CD8-positive, alpha-beta memory T cell (primary cell): ENCODE measurements around the gene TBC1D8. TPM values are rescaled to one million over a fixed set of nuclear protein-coding genes. Genes with fewer than 3 reads are reported as not detected.

Source experiments
- CTCF ChIA-PET: fragments of 350-600 bp; sonication (Branson Sonifier 250); formaldehyde crosslinking; loops from one replicate; lab custom pipeline; 2021; ENCODE audit warnings: antibody characterized with exemption; lab: Charles Lee
- POLR2A ChIA-PET: fragments of 350-600 bp; sonication (Branson Sonifier 250); formaldehyde crosslinking; loops from one replicate; lab custom pipeline; 2021; ENCODE audit warnings: antibody characterized with exemption; lab: Charles Lee
- DNase-seq, 5 donors: peaks; one replicate each; pipeline versions ENCODE4 v3.0.0 to v3.0.0-alpha.2; 2020 to 2022; ENCODE audit warnings: mixed read lengths in 1 of 5
- H3K27ac ChIP-seq: one replicate; pipeline ENCODE4 v1.7.0; 2013; ENCODE audit warnings: low read depth, mild to moderate bottlenecking, low read length, moderate library complexity
- H3K27me3 ChIP-seq: 2 replicates; pipeline ENCODE4 v1.7.0; 2013; ENCODE audit warnings: low read length, mild to moderate bottlenecking; ENCODE audit not compliant: insufficient read depth, poor library complexity, severe bottlenecking
- H3K36me3 ChIP-seq: 2 replicates; pipeline ENCODE4 v1.7.0; 2013; ENCODE audit warnings: mild to moderate bottlenecking, low read length, moderate library complexity; ENCODE audit not compliant: insufficient read depth
- H3K4me1 ChIP-seq: 2 replicates; pipeline ENCODE4 v1.7.0; 2013; ENCODE audit warnings: mild to moderate bottlenecking, low read length, moderate library complexity; ENCODE audit not compliant: insufficient read depth
- H3K4me3 ChIP-seq: 2 replicates; pipeline ENCODE4 v1.7.0; 2013; ENCODE audit warnings: mild to moderate bottlenecking, low read length
- H3K9me3 ChIP-seq: 2 replicates; pipeline ENCODE4 v1.7.0; 2013; ENCODE audit warnings: mild to moderate bottlenecking, low read length
- H3K27ac Mint-ChIP-seq, 8 donors: one replicate each; pipeline ENCODE4 v1.8.0; 2020 to 2021; ENCODE audit warnings: mixed read lengths in 8 of 8, mild to moderate bottlenecking in 6 of 8, inconsistent platforms in 3 of 8, moderate library complexity in 3 of 8
- H3K27me3 Mint-ChIP-seq, 2 donors: one replicate each; pipeline ENCODE4 v1.8.0; 2020 to 2021; ENCODE audit warnings: mixed read lengths in 2 of 2, mild to moderate bottlenecking in 1 of 2, moderate library complexity in 1 of 2
- H3K36me3 Mint-ChIP-seq, 3 donors: one replicate each; pipeline ENCODE4 v1.8.0; 2020 to 2021; ENCODE audit warnings: mixed read lengths in 3 of 3, inconsistent platforms in 1 of 3, mild to moderate bottlenecking in 1 of 3
- H3K4me1 Mint-ChIP-seq, 3 donors: one replicate each; pipeline ENCODE4 v1.8.0; 2020 to 2021; ENCODE audit warnings: mixed read lengths in 3 of 3, inconsistent platforms in 1 of 3, mild to moderate bottlenecking in 1 of 3
- H3K4me3 Mint-ChIP-seq, 7 donors: one replicate each; pipeline ENCODE4 v1.8.0; 2020 to 2021; ENCODE audit warnings: mixed read lengths in 7 of 7, mild to moderate bottlenecking in 6 of 7, moderate library complexity in 4 of 7, inconsistent platforms in 2 of 7
- H3K9me3 Mint-ChIP-seq, 5 donors: one replicate each; pipeline ENCODE4 v1.8.0; 2020 to 2022; ENCODE audit warnings: mixed read lengths in 5 of 5, mild to moderate bottlenecking in 3 of 5, moderate library complexity in 2 of 5, inconsistent platforms in 1 of 5
- polyA plus RNA-seq: library from polyadenylated mRNA; unstranded; fragments of 300-500 nt; fragmentation: Illumina TruSeq; gene quantifications from one replicate; pipeline ENCODE4 v1.2.3, GENCODE V29; 2021
- total RNA-seq, 2 experiments: library from RNA; stranded (reverse); gene quantifications; one replicate each; pipeline ENCODE4 v1.2.3, GENCODE V29; 2021

TBC1D8 gene
- total and polyA plus RNA-seq, 3 experiments from 2014 or later: 0.55 to 0.89 (median 0.69) TPM

- peak overlapping the region; percentile 30 for H3K4me3 ChIP-seq
- POLR2A ChIA-PET: interaction anchor here (0.6 to 1.1 kb wide), 3 partner anchors 80 to 678 kb away, joined by 3 to 4 read pairs (median 3); partner anchors contain the start of gene RPL31
- peaks cover 0 to 1% (median 0%) of the 10 kb centered on the region in 3 donors for H3K36me3 Mint-ChIP-seq
- peak in 1 of 5 donors; percentile 15 for DNase-seq
- H3K4me1 Mint-ChIP-seq: peaks cover 22 to 31% (median 23%) of the 10 kb centered on the region in 3 donors
- peaks cover 26% of the 10 kb centered on the region for H3K4me1 ChIP-seq
- peaks cover 4 to 33% of the 10 kb centered on the region in 2 donors for H3K27me3 Mint-ChIP-seq
- CTCF ChIA-PET: interaction anchor here (1.0 to 1.4 kb wide), 3 partner anchors 38 to 149 kb away, joined by 3 read pairs; no protein-coding TSS in a partner anchor
- H3K4me3 Mint-ChIP-seq: peak overlapping the region; percentile 63 to 85 (median 71)
- H3K36me3 ChIP-seq: no peaks in the 10 kb centered on the region
- H3K27ac ChIP-seq: no peak overlapping the region
- peak overlapping the region in 1 of 8 donors; percentile 56 for H3K27ac Mint-ChIP-seq
- H3K9me3 Mint-ChIP-seq: no peaks in the 10 kb centered on the region
- no peaks in the 10 kb centered on the region for H3K9me3 ChIP-seq
- H3K27me3 ChIP-seq: peaks cover 7% of the 10 kb centered on the region
Observed at GRCh38 chr2:101150306-101151145, 656 bp downstream of the TBC1D8 start.

GRCh38 chr2:101149241-101150192 is 1.7 kb downstream of the TBC1D8 start:
- ChIA-PET CTCF (interaction anchor here (1.2 to 1.4 kb wide), 2 partner anchors 137 to 150 kb away, joined by 3 read pairs; no protein-coding TSS in a partner anchor), POLR2A (interaction anchor here (1.0 kb wide), 1 partner anchor 679 kb away, joined by 3 read pairs; no protein-coding TSS in a partner anchor)
- H3K9me3 Mint-ChIP-seq: no peaks in the 10 kb centered on the region
- peaks cover 7% of the 10 kb centered on the region for H3K27me3 ChIP-seq
- H3K27ac Mint-ChIP-seq: peak overlapping the region in 2 of 8 donors; percentile 16 to 20
- no peaks in the 10 kb centered on the region for H3K36me3 ChIP-seq
- no peak overlapping the region for H3K4me3 ChIP-seq
- H3K4me1 ChIP-seq: peaks cover 26% of the 10 kb centered on the region
- H3K27ac ChIP-seq: no peak overlapping the region
- H3K27me3 Mint-ChIP-seq: peaks cover 4 to 42% of the 10 kb centered on the region in 2 donors
- H3K4me3 Mint-ChIP-seq: peak overlapping the region; percentile 63 to 85 (median 71)
- no peaks in the 10 kb centered on the region for H3K9me3 ChIP-seq
- no peak for DNase-seq
- peaks cover 0 to 3% (median 1%) of the 10 kb centered on the region in 3 donors for H3K36me3 Mint-ChIP-seq
- peaks cover 22 to 31% (median 23%) of the 10 kb centered on the region in 3 donors for H3K4me1 Mint-ChIP-seq

DNA sequence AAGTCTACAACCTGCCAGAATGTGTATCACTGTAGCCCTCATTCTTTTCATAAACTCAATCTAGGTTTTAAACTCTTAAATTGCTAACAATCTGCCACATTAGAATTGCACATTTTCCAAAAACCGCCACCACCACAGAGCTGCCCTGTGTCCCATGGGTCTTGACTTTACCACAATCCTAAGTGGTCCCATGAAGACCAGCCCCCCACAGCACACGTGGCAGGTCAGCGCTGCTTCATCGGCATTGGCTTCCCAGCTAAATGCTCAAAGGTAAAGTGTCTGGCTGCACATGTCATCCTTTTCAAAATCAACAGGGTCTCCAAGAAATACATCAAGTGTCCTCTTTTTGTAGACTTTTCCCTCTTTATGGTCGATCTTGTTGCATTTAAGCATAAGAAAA is 2.4 kb downstream of the TBC1D8 start:
- Mint-ChIP-seq H3K4me3 (peak overlapping the region in 5 of 7 donors; percentile 12 to 69 (median 17)), H3K4me1 (peaks cover 22 to 31% (median 23%) of the 10 kb centered on the region in 3 donors), H3K27me3 (peaks cover 8 to 49% of the 10 kb centered on the region in 2 donors), H3K36me3 (peaks cover 0 to 3% (median 1%) of the 10 kb centered on the region in 3 donors), H3K9me3 (no peaks in the 10 kb centered on the region), H3K27ac (no peak overlapping the region)
- peaks cover 7% of the 10 kb centered on the region for H3K27me3 ChIP-seq
- peaks cover 26% of the 10 kb centered on the region for H3K4me1 ChIP-seq
- no peak overlapping the region for H3K4me3 ChIP-seq
- DNase-seq: no peak
- POLR2A ChIA-PET: no interaction called here
- CTCF ChIA-PET: no interaction called here
- no peak overlapping the region for H3K27ac ChIP-seq
- no peaks in the 10 kb centered on the region for H3K36me3 ChIP-seq
- no peaks in the 10 kb centered on the region for H3K9me3 ChIP-seq

- Histone ChIP-seq H3K27ac (no peak overlapping the region), H3K4me1 (peaks cover 26% of the 10 kb centered on the region), H3K36me3 (no peaks in the 10 kb centered on the region), H3K27me3 (peaks cover 7% of the 10 kb centered on the region), H3K9me3 (no peaks in the 10 kb centered on the region), H3K4me3 (no peak overlapping the region)
- peaks cover 22 to 27% (median 23%) of the 10 kb centered on the region in 3 donors for H3K4me1 Mint-ChIP-seq
- DNase-seq: no peak
- ChIA-PET CTCF (no interaction called here), POLR2A (no interaction called here)
- H3K9me3 Mint-ChIP-seq: no peaks in the 10 kb centered on the region
- H3K27me3 Mint-ChIP-seq: peaks cover 15 to 55% of the 10 kb centered on the region in 2 donors
- H3K27ac Mint-ChIP-seq: no peak overlapping the region
- H3K36me3 Mint-ChIP-seq: peaks cover 0 to 3% (median 1%) of the 10 kb centered on the region in 3 donors
- peak overlapping the region in 2 of 7 donors; percentile 12 to 21 for H3K4me3 Mint-ChIP-seq
Observed at GRCh38 chr2:101147971-101148370, 3.2 kb downstream of the TBC1D8 start.

- peaks cover 7% of the 10 kb centered on the region for H3K27me3 ChIP-seq
- Mint-ChIP-seq H3K4me1 (peaks cover 15 to 18% (median 16%) of the 10 kb centered on the region in 3 donors), H3K36me3 (peaks cover 0 to 3% (median 1%) of the 10 kb centered on the region in 3 donors), H3K4me3 (no peak overlapping the region), H3K27ac (no peak overlapping the region), H3K9me3 (no peaks in the 10 kb centered on the region), H3K27me3 (peaks cover 23 to 63% of the 10 kb centered on the region in 2 donors)
- POLR2A ChIA-PET: no interaction called here
- DNase-seq: no peak
- CTCF ChIA-PET: no interaction called here
- H3K9me3 ChIP-seq: no peaks in the 10 kb centered on the region
- no peaks in the 10 kb centered on the region for H3K36me3 ChIP-seq
- no peak overlapping the region for H3K27ac ChIP-seq
- peaks cover 17% of the 10 kb centered on the region for H3K4me1 ChIP-seq
- no peak overlapping the region for H3K4me3 ChIP-seq
Observed at GRCh38 chr2:101147062-101147461, 4.1 kb downstream of the TBC1D8 start.

DNA sequence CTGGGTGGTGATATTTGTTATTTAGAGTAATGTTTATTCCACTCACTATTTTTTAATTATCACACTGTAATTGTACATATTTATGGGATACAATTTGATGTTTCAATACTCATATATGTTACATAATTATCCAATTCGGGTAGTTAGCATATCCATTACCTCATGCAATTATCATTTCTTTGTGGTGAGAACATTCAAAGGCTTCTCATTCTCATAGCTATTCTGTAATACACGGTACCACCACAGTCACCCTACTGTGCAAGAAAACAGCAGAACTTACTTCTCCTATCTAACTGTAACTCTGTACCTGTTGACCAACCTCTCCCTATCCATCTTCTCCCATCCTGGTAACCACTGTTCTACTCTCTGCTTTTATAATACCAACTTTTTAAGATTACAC is 4.6 kb downstream of the TBC1D8 start:
- ChIA-PET POLR2A (no interaction called here), CTCF (no interaction called here)
- Histone ChIP-seq H3K27me3 (peaks cover 7% of the 10 kb centered on the region), H3K4me1 (peaks cover 12% of the 10 kb centered on the region), H3K4me3 (no peak overlapping the region), H3K36me3 (no peaks in the 10 kb centered on the region), H3K9me3 (no peaks in the 10 kb centered on the region), H3K27ac (no peak overlapping the region)
- no peak overlapping the region for H3K27ac Mint-ChIP-seq
- H3K27me3 Mint-ChIP-seq: peaks cover 26 to 68% of the 10 kb centered on the region in 2 donors
- no peaks in the 10 kb centered on the region for H3K9me3 Mint-ChIP-seq
- H3K36me3 Mint-ChIP-seq: peaks cover 0 to 3% (median under 1%) of the 10 kb centered on the region in 3 donors
- no peak overlapping the region for H3K4me3 Mint-ChIP-seq
- no peak for DNase-seq
- H3K4me1 Mint-ChIP-seq: peaks cover 10 to 13% (median 10%) of the 10 kb centered on the region in 3 donors

DNA sequence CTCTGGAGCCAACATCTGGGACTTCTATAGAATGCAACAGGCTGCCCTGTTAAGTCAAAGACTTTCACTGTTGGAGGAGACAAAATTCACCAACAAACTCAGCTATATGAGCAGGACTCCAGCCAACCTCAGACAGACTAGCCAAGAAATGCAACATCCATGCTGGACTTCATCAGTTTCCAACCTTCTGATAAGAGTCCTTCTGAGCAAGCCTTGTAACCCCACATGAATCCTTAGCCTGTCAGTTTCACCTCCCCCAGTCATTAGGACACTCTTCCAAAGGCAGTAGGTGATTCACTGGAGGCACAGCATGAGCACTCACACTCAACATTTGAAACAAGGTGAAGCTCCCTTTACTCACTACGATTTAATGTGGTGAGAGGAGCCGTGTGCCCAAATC is 5.8 kb downstream of the TBC1D8 start:
- peaks cover 0 to 3% (median 0%) of the 10 kb centered on the region in 3 donors for H3K36me3 Mint-ChIP-seq
- Histone ChIP-seq H3K4me1 (peaks cover 10% of the 10 kb centered on the region), H3K27me3 (peaks cover 7% of the 10 kb centered on the region), H3K4me3 (no peak overlapping the region), H3K9me3 (no peaks in the 10 kb centered on the region), H3K36me3 (no peaks in the 10 kb centered on the region), H3K27ac (no peak overlapping the region)
- ChIA-PET CTCF (no interaction called here), POLR2A (no interaction called here)
- no peak overlapping the region for H3K4me3 Mint-ChIP-seq
- peaks cover 31 to 77% of the 10 kb centered on the region in 2 donors for H3K27me3 Mint-ChIP-seq
- peaks cover 9 to 11% (median 10%) of the 10 kb centered on the region in 3 donors for H3K4me1 Mint-ChIP-seq
- no peak overlapping the region for H3K27ac Mint-ChIP-seq
- no peaks in the 10 kb centered on the region for H3K9me3 Mint-ChIP-seq
- DNase-seq: no peak
